Germinal center (tissue), 1 donor: ENCODE data around the gene MYBPC3.
A peak's percentile ranks its signal among the peaks of the same experiment; 100 is the strongest.

ENCODE experiments used
- DNase-seq: peaks from one replicate; pipeline ENCODE4 v3.0.0; 2012; ENCODE audit warnings: mixed read lengths, low spot score

Gene MYBPC3

GRCh38 chr11:47384498-47384897 lies 32.0 kb upstream of the MYBPC3 start:
- DNase-seq: no peak

- no peak for DNase-seq
Measured at GRCh38 chr11:47383071-47383470, 30.6 kb upstream of the MYBPC3 start.

GRCh38 chr11:47380078-47380477 lies 27.6 kb upstream of the MYBPC3 start:
- DNase-seq: no peak

- DNase-seq: no peak
Measured at GRCh38 chr11:47379317-47379716, 26.8 kb upstream of the MYBPC3 start.

DNA sequence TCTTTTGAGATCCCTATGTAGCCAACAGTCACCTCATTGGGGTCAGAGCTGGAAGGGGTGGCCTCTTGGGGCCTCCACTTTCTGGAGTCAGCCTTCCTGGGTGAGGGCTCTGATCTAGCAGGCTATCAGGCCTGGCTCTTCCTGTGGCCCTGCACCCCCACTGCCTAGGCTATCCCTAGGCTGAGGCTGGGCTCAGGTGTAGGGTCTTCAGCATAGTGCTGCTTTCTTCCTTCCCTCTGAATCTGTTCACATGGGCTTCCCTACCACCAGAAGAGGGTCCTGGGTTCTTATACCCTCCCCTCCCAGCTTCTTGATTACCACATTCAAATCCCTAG lies 26.3 kb upstream of the MYBPC3 start:
- no peak for DNase-seq

DNA sequence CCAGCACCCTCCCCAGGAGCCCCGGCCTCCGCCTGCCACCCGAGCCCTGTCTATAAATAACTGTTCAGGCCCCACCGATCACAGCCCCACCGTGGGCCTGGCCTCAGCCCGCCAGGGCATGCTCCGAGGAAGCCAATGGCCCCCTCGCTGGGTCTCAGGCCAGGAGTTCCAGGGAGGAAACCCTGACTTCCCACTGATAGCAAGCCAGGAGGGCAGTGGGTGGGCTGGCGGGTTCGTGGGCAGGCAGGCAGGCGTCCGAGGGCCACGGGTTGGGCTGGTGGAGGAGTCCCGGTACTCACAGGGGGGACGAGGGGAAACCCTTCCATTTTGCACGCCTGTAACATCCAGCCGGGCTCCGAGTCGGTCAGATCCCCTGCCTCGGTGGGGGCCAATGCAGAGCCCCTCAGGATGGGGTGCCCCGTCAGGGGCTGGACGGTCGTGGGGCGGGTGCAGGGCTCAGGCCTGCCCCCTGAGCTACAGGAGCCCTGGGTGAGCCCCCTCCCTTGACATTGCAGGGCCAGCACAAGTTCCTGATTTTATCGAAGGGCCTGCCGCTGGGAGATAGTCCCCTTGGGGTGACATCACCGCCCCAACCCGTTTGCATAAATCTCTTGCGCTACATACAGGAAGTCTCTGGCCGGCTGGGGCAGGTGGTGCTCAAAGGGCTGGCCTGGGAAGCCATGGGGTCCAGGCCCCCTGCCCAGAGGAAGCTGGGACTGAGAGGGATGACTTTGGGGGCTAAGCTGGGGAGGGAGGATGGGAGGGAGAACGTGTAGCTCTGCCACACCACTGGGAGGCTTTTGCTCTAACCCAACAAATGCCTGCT lies 25.7 kb upstream of the MYBPC3 start, which contains the start of gene SPI1:
SPI1 (minus strand) TSS at position 538 of the 826 bp plus-strand sequence; CDS start at position 344, 194 bp downstream.
- peak; percentile 92 for DNase-seq

DNA sequence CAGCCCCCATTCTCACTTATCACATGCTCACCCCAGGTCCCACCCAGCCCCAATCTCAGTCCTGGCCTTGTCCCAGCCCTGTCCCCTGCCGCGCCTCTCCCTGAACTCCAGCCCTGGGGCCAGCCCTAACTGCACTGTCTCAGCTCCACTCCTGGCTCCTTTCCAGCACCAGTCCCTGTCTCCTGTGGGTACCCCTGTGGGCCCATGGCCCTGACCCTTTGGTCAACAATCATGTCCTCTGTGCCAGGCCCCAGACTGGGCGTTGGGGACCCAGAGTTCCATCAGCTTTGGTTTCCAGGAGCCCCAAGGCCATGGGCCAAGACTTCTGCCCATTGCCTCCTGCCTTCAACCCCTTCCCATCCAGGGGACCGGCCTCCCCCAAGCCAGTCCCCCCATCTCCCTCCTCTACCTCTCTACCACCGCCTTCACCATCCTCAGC lies 25.1 kb upstream of the MYBPC3 start:
- no peak for DNase-seq

DNA sequence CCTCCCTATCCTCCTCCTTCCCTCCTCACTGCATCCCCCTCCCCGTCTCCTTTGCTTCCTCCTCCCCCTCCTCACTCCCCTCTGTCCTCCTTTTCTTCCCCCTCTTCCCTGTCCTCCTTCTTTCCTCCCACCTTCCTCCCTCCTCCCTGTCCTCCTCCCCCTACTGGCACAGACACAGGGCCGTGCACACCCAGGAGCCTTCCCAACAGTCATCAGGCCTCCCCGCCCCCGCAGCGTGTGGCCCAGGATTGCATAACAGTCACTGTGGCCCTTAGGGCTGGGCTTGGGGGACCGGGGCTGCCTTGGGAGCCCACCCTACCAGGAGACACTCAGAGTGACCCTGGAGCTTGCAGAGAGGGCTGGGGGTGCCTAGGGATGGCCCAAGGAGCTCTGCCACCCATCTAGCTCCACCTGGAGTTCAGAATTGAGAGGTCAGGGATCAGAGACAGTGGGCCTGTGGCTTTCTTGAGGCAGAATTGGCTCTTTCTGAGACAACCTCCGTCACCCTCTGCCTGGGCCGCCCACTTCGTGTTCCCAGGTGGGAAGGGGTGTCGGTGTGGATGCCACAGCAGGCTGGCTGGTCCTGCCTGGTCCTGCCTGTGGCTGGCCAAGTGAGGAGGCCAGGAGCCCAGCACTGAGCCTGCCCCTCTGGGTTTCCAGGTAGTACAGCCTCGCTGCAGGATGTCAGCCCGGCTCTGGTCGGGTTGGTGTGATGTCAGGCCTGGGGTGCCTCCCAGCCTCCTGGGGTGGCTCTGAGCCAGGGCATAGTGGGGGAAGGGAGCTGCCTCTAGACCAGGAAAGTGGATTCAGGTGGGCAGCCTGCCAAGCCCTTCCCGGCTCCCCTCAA lies 24.2 kb upstream of the MYBPC3 start:
- peak; percentile 46 for DNase-seq

DNA sequence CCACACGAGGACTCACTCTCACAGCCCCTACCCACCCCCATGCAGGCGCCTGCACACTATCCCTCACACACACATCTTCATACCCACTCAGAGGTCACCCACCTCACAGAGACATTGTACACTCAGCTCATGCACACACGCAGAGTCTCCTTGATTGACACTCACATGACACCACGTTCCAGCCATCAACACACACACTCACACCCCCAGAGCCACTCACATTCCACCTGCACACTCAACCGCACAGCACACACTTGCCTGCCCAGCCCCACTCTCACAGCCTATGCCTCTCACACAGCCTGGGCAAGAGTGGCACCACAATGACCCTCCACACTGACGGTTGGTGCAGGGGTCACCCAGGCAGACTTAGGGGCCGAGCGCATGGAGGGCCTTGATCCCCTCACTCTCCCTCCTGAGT lies 23.6 kb upstream of the MYBPC3 start:
- DNase-seq: no peak

GRCh38 chr11:47375546-47376085 lies 23.1 kb upstream of the MYBPC3 start:
- no peak for DNase-seq

- DNase-seq: no peak
Measured at GRCh38 chr11:47375020-47375419, 22.5 kb upstream of the MYBPC3 start.

- DNase-seq: no peak
Measured at GRCh38 chr11:47374720-47375019, 22.2 kb upstream of the MYBPC3 start.

DNA sequence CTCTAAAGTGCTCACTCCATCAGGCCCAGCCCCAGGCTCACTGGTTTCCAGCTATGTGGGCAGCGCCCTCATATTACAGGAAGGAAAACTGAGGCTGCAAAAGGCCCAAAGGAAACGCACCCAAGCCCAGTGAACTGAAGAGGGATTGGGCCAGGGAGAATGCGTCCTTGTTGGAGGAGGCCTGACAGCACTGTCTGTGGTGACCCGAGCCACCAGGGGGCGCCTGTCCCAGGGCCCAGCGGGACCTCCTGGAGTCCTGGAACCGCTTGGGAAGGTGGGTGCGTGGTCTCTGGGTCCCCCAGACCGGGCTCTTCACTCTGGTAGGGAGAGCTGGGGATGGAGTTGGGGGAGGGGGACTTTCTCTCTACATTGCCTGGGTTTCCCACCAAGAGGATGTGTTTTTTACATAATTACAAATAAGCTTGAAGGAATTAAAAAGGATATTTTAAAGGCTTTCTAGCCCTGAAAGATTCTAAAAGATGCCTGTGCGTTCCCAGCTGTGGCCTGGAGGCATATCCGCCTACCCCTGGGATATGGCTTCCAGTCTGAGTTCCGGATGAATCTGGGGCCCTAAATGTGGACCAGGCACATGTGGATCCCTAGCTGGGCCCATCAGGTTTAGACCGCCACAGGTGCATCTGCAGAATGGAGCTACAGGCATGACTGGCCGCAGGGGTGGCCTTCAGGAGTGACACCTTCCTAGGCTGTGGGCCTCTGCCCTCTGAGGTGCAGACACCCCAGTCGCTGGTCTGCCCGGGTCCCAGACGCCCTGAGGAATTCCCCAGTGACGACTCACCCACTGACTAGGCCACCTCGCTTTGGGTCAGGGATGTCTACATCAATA lies 21.6 kb upstream of the MYBPC3 start:
- peak; percentile 79 for DNase-seq

DNA sequence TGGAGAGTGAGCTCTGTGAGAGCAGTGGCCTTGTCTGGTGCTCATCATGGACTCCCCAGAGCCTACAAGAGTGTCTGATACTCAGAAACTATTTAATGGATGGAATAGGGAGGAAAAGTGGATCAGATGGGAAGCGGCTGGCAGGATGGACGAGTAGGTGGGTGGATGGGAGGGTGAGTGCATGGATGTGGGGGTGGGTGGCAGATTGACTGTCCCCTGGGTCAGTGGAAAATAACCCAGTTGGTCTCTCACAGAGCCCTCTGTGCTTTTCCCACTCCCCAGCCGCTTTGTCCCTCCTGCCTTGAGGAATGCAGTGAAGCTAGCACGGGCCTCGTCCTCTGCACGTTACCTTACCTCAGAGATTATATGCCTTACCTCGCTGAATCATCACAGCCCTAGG lies 19.9 kb upstream of the MYBPC3 start:
- no peak for DNase-seq

DNA sequence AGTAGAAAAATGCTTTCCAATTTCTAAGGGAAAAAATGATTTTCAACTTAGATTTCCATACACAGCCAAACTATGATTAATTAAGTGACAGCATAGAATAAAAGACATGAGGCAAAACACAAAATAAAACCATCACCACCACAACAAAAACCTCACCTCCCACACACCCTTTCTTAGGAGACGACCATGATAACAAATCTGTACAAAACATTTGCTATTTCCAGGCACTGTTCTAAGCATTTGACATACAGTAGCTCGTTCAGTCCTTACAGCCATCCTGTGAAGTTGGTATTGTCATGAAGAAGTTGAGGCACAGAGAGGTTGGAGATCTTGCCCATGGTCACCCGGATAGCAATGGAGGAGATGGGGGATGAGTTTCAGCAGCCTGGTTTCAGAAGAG lies 17.2 kb upstream of the MYBPC3 start:
- DNase-seq: no peak

DNA sequence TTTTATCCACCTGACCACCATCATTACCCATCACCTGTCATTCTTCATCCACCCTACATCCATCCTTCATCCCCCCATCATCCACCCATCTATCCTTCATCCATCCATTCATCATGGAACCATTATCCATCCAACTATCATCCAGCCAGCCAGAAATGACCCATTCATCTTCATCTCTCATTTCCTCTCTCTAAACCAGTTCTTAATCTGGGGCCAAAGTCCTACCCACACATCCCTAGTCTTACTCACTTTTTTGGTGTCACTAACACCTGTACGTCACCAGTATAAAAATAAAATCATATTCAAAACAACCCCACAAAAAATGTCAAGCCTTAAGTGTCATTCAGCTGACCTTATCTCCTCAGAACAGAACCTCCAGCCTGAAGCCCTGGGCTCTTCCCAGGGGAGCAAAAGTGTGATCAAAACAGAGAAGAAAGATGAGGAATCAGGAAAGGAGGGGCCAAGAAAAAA lies 13.6 kb upstream of the MYBPC3 start:
- DNase-seq: peak; percentile 43

DNA sequence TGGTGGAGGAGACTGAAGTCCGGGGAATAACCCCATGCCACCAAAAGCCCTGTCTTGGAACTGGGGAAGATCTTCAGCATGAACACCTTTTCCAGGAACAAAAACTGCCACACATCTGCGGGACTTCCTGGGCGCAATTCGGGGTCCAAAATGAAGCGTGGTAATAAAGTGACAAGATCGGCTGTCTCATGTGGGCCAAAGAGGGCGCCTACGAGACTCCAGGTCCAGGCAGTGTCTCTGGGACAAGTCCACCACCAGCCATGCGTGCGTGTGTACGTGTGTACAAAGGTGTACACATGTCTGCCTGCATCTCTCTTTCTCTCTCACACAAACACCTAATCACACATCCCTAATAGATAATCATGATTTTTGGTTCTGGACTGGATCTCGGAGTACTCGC lies 8.9 kb upstream of the MYBPC3 start:
- DNase-seq: no peak

GRCh38 chr11:47360341-47360740 lies 7.8 kb upstream of the MYBPC3 start:
- no peak for DNase-seq

GRCh38 chr11:47359586-47359985 lies 7.1 kb upstream of the MYBPC3 start:
- DNase-seq: no peak

GRCh38 chr11:47359162-47359561 lies 6.7 kb upstream of the MYBPC3 start:
- no peak for DNase-seq

DNA sequence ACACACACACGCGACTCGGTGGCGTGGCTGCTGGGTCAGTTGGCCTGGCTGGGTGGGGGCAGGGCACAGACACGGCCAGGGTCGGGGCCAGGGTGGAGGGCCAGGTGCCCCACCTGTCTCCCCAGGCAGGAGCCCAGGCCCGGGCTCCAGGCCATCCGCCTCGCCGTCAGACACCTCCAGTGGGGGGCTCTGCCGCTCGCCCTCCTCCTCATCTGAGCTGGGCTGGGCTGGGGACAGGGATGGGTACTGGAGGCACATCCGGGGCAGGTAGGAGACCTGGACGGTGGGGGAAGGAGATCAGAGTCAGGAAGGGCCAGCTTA lies 6.2 kb upstream of the MYBPC3 start:
- DNase-seq: no peak
